Activated T-helper 17 cell treated with anti-CD3 and anti-CD28 coated beads, Interleukin-2, amount 50 U/mL, for 72 hours (primary cell): ENCODE data around the gene CATSPERB. TPM values are rescaled to one million over a fixed set of nuclear protein-coding genes. Genes with fewer than 3 reads are reported as not detected.
"Not testable (repeated sequence)": the region's sequence is repeated elsewhere in the genome, so short reads cannot be mapped to it uniquely, and the experiment has no call there.

Experiments
- ATAC-seq: fragments of 150-1000 bp; cut with Tn5 transposase; replicated peaks from 2 replicates; pipeline ENCODE4 v1.10.0; 2021; ENCODE audit warnings: mild to moderate bottlenecking, moderate library complexity
- H3K27ac Mint-ChIP-seq: one replicate; pipeline ENCODE4 v1.8.0; 2022; ENCODE audit warnings: mixed read lengths
- H3K27me3 Mint-ChIP-seq: one replicate; pipeline ENCODE4 v1.8.0; 2022; ENCODE audit warnings: mixed read lengths
- H3K36me3 Mint-ChIP-seq: one replicate; pipeline ENCODE4 v1.8.0; 2022; ENCODE audit warnings: low read depth, mild to moderate bottlenecking, mixed read lengths
- H3K4me1 Mint-ChIP-seq: one replicate; pipeline ENCODE4 v1.8.0; 2022; ENCODE audit warnings: mixed read lengths
- H3K4me3 Mint-ChIP-seq: one replicate; pipeline ENCODE4 v1.8.0; 2022; ENCODE audit warnings: mild to moderate bottlenecking, mixed read lengths
- H3K9me3 Mint-ChIP-seq: one replicate; pipeline ENCODE4 v1.8.0; 2022; ENCODE audit warnings: mixed read lengths
- total RNA-seq, 2 donors: library from RNA; stranded (reverse); gene quantifications; one replicate each; pipeline ENCODE4 v1.2.3, GENCODE V29; 2022

CATSPERB gene
- total RNA-seq, 2 donors from 2014 or later: 0.52 to 2.5 TPM

DNA sequence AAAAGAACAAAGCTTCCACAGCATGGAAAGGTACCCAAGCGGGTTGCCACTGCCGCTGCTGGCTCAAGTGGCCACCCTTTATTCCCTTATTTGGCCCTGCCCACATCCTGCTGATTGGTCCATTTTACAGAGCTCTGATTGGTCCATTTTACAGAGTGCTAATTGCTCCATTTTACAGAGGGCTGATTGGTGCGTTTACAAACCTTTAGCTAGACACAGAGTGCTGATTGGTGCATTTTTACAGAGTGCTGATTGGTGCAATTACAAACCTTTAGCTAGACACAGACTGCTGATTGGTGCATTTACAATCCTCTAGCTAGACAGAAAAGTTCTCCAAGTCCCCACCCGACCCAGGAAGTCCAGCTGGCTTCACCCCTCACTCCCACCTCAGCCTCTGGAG is 164.1 kb downstream of the CATSPERB start:
- H3K4me1 Mint-ChIP-seq, H3K9me3 Mint-ChIP-seq, H3K36me3 Mint-ChIP-seq, ATAC-seq, H3K27me3 Mint-ChIP-seq, H3K4me3 Mint-ChIP-seq, H3K27ac Mint-ChIP-seq: not testable (repeated sequence)

DNA sequence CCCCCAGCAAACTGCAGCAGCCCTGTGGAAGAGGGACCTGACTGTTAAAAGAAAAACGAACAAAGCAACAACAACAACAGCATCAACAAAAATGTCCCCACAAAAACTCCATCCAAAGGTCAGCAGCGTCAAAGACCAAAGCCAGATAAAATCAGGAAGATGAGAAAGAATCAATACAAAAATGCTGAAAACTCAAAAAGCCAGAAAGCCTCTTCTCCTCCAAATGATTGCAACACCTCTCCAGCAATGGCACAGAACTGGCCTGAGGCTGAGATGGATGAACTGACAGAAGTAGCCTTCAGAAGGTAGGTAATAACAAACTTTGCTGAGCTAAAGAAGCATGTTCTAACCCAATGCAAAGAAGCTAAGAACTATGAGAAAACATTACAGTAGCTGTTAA is 176.4 kb downstream of the CATSPERB start:
- ATAC-seq: no peak

DNA sequence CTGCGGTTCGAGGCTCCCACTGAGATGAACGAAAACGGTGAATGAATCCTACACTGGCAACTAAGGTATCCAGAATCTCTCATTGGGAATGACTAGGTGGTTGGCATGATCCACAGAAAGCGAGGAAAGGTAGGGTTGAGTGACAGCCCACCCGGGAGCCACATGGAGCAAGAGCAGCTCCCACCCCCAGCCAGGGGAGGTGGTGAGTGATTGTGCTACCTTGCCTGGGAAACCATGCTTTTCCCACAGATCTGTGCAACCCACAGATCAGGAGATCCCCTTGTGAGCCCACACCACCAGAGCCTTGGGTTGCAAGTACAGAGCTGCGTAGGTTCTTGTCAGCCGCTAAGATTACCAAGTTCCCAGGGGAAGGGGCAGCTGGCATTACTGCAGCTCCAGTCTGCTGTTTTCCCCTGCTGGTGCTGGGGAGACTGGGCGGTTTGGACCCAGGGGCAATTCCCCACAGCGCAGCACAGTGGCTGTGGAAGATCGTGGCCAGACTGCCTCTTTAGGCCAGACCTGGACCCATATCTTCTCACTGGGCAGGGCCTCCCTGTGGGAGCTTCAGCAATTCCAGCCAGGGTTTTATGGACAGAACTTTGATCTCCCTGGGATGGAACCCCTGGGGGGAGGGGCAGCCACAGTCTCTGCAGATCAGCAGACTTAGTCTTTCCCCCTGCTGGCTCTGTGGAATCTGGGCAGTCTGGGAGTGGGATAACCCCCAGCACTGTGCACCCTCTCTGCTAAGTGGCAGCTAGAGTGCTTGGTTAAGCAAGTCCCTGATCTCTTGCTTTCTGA is 177.2 kb downstream of the CATSPERB start:
- H3K9me3 Mint-ChIP-seq: peaks cover 4% of the 10 kb centered on the region
- no peaks in the 10 kb centered on the region for H3K4me1 Mint-ChIP-seq
- ATAC-seq: no peak
- no peaks in the 10 kb centered on the region for H3K36me3 Mint-ChIP-seq
- peaks cover 3% of the 10 kb centered on the region for H3K27me3 Mint-ChIP-seq
- no peak overlapping the region for H3K4me3 Mint-ChIP-seq
- H3K27ac Mint-ChIP-seq: no peak overlapping the region

More for the DNA sequence above, 176.4 kb downstream of the CATSPERB start:
- H3K27me3 Mint-ChIP-seq: peaks cover 3% of the 10 kb centered on the region
- H3K36me3 Mint-ChIP-seq: no peaks in the 10 kb centered on the region
- H3K9me3 Mint-ChIP-seq: peaks cover 4% of the 10 kb centered on the region
- H3K4me3 Mint-ChIP-seq: no peak overlapping the region
- H3K4me1 Mint-ChIP-seq: no peaks in the 10 kb centered on the region
- no peak overlapping the region for H3K27ac Mint-ChIP-seq

DNA sequence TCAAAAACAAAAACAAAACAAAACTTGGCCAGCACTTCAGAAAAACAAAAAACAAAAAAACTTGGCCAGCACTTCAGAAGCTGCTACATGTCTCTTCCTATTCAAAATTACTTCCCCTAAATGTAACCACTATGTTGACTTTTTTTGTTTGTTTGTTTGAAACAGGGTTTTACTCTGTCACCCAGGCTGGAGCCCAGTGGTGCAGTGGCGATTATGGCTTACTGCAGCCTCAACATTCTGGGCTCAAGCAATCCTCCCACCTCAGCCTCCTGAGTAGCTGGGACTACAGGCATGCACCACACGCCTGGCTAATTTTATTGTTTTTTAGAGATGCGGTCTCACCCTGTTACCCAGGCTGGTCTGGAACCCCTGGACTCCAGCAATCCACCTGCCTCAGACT is 183.8 kb downstream of the CATSPERB start:
- H3K4me3 Mint-ChIP-seq: no peak overlapping the region
- peaks cover 5% of the 10 kb centered on the region for H3K27me3 Mint-ChIP-seq
- no peak overlapping the region for H3K27ac Mint-ChIP-seq
- H3K4me1 Mint-ChIP-seq: no peaks in the 10 kb centered on the region
- no peak for ATAC-seq
- H3K9me3 Mint-ChIP-seq: no peaks in the 10 kb centered on the region
- no peaks in the 10 kb centered on the region for H3K36me3 Mint-ChIP-seq

DNA sequence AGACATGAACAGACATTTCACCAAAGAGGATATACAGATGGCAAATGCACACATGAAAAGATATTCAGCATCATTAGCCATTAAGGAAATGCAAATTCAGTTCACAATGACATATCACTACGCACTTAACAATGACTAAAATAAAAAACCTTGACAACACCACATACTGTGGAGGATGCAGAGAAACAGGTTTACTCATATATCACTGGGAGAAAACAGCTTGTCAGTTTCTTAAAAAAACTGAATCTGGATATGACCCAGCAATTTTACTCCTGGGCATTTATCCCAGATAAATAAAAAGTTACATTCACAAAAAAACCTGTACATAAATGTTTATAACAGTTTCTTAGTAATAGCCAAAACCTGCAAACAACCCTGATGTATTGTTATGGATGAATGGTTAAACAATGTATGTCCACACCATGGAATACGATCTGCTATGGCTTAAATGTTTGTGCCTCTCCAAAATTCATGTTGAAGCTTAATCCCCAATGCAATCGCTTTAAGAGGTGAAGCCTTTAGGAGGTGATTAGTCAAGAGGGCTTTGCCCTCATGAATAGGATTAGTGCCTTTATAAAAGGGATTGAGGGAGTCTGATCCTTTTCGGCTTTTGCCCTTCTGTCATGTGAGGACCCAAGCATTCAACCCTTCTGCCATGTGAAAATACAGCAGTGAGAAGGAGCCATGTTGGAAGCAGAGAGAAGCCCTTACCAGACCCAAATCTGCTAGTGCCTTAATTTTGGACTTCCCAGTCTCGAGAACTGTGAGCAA is 185.8 kb downstream of the CATSPERB start:
- H3K27ac Mint-ChIP-seq: no peak overlapping the region
- H3K27me3 Mint-ChIP-seq: peaks cover 5% of the 10 kb centered on the region
- no peak for ATAC-seq
- no peak overlapping the region for H3K4me3 Mint-ChIP-seq
- peaks cover 14% of the 10 kb centered on the region for H3K9me3 Mint-ChIP-seq
- no peaks in the 10 kb centered on the region for H3K36me3 Mint-ChIP-seq
- H3K4me1 Mint-ChIP-seq: no peaks in the 10 kb centered on the region

DNA sequence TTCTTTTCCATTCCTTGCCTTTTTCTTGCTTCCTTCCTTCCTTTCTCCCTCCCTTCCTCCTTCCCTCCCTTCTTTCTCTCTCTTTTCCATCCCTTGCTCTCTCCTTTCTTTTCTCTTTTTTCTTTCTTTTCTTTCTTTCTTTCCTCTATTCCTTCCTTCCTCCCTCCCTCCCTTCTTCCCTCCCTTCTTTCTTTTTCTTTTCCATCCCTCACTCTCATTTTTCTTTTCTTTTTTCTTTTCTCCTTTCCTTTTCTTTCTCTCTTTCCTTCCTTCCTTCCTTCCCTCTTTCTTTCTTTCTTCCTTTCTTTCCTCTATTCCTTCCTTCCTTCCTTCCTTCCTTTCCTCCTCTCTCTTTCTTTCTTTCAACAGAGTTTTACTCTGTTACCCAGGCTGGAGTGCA is 186.7 kb downstream of the CATSPERB start:
- Mint-ChIP-seq H3K36me3 (no peaks in the 10 kb centered on the region), H3K4me1 (no peaks in the 10 kb centered on the region), H3K27me3 (peaks cover 5% of the 10 kb centered on the region), H3K27ac (no peak overlapping the region), H3K9me3 (peaks cover 20% of the 10 kb centered on the region), H3K4me3 (no peak overlapping the region)
- ATAC-seq: no peak

DNA sequence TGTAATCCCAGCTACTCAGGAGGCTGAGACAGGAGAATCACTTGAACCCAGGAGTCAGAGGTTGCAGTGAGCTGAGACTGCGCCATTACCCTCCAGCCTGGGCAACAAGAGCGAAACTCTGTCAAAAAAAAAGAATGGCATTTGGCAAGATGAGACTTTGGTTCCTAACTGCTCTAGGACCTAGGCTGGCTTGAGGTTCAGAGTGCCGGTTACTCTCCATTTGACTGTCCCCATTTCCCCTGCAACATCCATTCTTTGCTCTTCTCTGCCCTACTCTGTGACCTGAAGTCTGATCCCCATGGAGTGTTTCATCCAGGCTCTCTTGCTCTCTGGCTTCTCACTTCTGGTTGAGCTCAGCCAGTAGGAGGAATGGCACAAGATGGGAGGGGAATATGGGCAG is 195.6 kb downstream of the CATSPERB start:
- no peaks in the 10 kb centered on the region for H3K4me1 Mint-ChIP-seq
- no peak overlapping the region for H3K27ac Mint-ChIP-seq
- H3K27me3 Mint-ChIP-seq: peaks cover 8% of the 10 kb centered on the region
- no peak overlapping the region for H3K4me3 Mint-ChIP-seq
- H3K36me3 Mint-ChIP-seq: no peaks in the 10 kb centered on the region
- peaks cover 13% of the 10 kb centered on the region for H3K9me3 Mint-ChIP-seq
- ATAC-seq: no peak

DNA sequence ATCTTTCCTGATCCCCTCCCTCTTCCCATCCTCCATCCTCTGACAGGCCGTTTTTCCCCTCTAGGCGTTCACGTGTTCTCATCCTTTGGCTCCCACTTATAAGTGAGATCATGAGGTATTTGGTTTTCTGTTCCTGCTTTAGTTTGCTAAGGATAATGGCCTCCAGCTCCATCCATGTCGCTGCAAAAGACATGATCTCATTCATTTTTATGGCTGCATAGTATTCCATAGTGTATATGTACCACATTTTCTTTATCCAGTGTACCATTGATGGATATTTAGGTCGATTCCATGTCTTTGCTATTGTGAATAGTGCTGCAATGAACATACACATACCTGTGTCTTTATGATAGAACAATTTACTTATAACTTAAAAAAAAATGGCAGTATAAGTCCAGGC is 197.8 kb downstream of the CATSPERB start:
- not testable (repeated sequence) for H3K4me1 Mint-ChIP-seq, H3K9me3 Mint-ChIP-seq, ATAC-seq, H3K27ac Mint-ChIP-seq, H3K4me3 Mint-ChIP-seq, H3K36me3 Mint-ChIP-seq
- peaks cover 11% of the 10 kb centered on the region for H3K27me3 Mint-ChIP-seq

DNA sequence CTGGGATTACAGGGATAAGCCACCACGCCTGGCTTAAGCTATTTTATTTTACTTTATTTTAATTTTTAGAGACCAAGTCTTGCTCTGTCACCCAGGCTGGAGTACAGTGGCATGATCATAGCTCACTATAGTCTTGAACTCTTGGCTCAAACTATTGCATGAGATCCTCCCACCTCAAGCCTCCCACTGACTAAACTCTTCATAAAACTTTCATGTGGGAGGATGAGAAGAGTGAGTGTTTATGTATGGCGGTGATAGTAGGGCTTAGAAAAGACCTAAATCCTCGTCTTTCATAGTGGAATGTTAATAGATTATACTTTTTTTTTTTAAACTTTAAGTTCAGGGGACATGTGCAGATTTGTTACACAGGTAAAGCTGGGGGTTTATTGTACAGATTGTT is 198.3 kb downstream of the CATSPERB start:
- no peak overlapping the region for H3K27ac Mint-ChIP-seq
- H3K36me3 Mint-ChIP-seq: no peaks in the 10 kb centered on the region
- H3K27me3 Mint-ChIP-seq: peaks cover 11% of the 10 kb centered on the region
- no peak overlapping the region for H3K4me3 Mint-ChIP-seq
- ATAC-seq: no peak
- H3K9me3 Mint-ChIP-seq: peaks cover 5% of the 10 kb centered on the region
- H3K4me1 Mint-ChIP-seq: no peaks in the 10 kb centered on the region

Other genes starting within 250 kb of the CATSPERB start
- 100 to 1,000 TPM; 118 to 143 TPM for gene PPP4R3A, start 221.8 kb downstream of the CATSPERB start, total RNA-seq
- gene TC2N, start 135.4 kb upstream of the CATSPERB start, total RNA-seq: 10 to 100 TPM; 39.2 to 81.2 TPM
- gene FBLN5, start 215.6 kb upstream of the CATSPERB start, total RNA-seq: 1 to 10 TPM; 1.4 to 7.6 TPM